ENCODE measurements around the gene TMEM212.

Gene TMEM212

DNA sequence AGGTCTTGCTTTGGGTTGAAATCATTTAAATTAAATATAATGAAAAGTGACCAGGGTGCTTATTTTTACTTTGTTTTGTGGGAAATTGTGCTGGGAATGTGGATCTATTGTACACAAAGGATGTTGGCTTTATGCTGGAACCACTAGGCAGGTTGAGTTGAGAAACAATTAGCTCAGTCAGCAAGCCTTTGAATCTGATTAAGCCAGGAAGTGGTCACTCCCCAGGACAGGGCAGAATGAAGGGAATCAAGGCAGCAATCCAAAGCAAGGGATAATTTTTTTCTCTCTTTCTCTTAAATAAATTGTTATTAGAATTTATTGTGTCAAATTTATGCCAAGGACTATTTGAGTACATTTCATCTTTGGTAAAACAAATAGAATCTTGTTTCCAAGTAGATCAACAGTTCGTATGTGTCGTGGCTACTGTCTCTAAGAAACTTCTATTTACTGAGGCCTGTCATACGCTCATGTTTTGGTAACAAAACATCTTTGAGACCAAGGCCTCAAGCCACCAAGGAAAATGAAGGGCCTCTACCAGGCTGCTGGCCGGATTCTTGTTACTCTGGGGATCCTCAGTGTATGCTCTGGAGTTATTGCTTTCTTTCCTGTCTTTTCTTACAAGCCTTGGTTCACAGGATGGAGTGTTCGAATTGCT is at the start of gene TMEM212:
TSS of gene TMEM212 (plus strand) at position 486 of the 655 bp plus-strand sequence. CDS start at position 521, 35 bp downstream.
- TF ChIP-seq, protein P1, sequence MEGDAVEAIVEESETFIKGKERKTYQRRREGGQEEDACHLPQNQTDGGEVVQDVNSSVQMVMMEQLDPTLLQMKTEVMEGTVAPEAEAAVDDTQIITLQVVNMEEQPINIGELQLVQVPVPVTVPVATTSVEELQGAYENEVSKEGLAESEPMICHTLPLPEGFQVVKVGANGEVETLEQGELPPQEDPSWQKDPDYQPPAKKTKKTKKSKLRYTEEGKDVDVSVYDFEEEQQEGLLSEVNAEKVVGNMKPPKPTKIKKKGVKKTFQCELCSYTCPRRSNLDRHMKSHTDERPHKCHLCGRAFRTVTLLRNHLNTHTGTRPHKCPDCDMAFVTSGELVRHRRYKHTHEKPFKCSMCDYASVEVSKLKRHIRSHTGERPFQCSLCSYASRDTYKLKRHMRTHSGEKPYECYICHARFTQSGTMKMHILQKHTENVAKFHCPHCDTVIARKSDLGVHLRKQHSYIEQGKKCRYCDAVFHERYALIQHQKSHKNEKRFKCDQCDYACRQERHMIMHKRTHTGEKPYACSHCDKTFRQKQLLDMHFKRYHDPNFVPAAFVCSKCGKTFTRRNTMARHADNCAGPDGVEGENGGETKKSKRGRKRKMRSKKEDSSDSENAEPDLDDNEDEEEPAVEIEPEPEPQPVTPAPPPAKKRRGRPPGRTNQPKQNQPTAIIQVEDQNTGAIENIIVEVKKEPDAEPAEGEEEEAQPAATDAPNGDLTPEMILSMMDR (IDR thresholded peaks at IDR 0.05; ENCODE audit: low read length, missing control alignments), result no peak
- peak; percentile 80 for DNase-seq (ENCODE audit: low read depth)
- no peak within 1 kb of the TSS for H3K4me3 ChIP-seq (replicated peaks; ENCODE audit: low read depth, low read length)

DNA sequence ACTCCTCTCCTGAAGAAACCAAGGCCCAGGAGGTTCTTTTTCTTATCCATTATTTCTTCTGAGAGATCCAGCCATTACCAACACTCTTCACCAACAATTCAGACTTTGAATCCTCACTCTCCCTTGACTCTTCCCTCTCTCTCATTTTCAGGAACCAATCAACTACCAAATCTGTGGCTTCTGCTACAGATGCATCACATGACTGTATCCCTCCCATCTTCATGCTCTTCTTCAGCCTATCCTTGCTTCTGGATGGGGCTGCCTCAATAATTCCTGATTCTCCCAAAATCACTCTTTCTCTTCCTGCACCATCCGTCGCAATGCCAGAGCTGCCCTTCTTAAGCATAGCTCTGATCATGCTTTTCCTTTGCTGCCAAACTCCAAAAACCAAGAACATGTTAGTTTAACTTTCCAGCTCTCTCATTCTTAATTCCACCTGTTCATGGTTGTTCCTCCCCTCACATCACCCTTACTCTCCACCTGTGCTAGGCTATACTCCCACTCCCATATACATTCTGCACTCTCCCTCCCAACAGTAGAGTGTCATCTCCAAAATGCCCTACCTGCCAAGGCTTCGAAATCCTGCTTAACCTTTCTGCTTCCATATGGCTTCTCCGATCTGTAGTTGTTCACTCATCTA is 46.4 kb upstream of the TMEM212 start:
- no peak overlapping the region for H3K4me3 ChIP-seq (replicated peaks; ENCODE audit: low read depth, low read length)
- no peak for DNase-seq (ENCODE audit: low read depth)
- TF ChIP-seq, protein P1 (IDR thresholded peaks at IDR 0.05; ENCODE audit: low read length, missing control alignments), result no peak

DNA sequence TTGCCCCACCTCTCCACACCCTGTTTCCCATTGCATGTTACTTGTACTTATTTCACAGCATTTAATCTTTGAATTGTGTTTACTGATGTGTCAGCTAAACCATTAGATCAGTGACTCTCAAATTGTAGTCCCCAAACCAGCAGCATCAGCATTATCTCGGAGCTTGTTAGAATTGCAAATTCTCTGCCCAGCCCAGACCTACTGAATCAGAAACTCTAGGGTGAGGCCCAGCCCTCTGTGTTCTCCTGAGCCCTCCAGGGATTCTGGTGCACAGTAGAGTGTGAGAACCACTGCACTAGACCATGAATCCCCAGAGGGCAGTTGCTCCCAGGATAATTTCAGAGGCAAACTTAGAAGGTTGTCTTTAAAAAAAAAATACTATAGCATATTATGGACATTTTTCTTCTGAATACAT is 45.9 kb upstream of the TMEM212 start:
- no peak for DNase-seq (ENCODE audit: low read depth)
- TF ChIP-seq, protein P1 (IDR thresholded peaks at IDR 0.05; ENCODE audit: low read length, missing control alignments), result no peak
- no peak overlapping the region for H3K4me3 ChIP-seq (replicated peaks; ENCODE audit: low read depth, low read length)

DNA sequence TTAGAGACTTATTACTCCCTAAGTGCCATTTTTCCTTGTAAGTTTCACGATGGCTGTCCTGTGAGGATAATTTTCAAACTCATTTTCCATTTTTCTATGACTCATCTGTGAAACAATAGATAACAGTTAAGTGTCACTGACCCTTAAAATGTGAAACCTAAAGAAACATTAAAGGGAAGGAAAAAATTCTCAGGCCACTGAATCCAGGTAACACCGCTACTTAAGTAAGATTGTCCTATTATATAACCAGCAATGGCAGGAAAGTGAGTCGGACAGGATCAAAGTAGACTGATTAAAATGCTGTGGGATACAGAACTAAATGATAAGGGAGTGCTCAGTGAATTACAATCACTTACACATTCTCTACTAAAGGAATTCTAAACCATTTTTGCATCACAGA is 45.3 kb upstream of the TMEM212 start:
- no peak overlapping the region for H3K4me3 ChIP-seq (replicated peaks; ENCODE audit: low read depth, low read length)
- TF ChIP-seq, protein P1 (IDR thresholded peaks at IDR 0.05; ENCODE audit: low read length, missing control alignments), result no peak
- no peak for DNase-seq (ENCODE audit: low read depth)

DNA sequence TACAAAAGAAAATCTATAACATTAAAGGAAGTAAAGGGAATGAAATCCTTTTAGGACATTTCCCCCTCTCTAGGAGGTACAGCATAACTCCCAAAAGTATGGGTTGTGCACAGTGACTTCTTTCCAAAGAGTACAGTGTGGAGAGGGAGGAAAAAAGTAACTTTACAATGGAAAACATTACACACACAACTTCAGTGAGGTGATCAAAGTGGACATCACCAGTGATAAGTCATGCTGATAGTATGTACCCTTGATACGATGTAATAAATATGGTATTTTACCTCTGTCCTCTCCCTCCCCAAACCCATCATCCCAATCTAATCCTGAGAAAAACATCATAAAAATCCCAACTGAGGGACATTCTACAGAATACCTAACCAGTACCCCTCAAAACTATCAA is 43.6 kb upstream of the TMEM212 start:
- no peak for DNase-seq (ENCODE audit: low read depth)
- no peak overlapping the region for H3K4me3 ChIP-seq (replicated peaks; ENCODE audit: low read depth, low read length)
- TF ChIP-seq, protein P1 (IDR thresholded peaks at IDR 0.05; ENCODE audit: low read length, missing control alignments), result no peak

DNA sequence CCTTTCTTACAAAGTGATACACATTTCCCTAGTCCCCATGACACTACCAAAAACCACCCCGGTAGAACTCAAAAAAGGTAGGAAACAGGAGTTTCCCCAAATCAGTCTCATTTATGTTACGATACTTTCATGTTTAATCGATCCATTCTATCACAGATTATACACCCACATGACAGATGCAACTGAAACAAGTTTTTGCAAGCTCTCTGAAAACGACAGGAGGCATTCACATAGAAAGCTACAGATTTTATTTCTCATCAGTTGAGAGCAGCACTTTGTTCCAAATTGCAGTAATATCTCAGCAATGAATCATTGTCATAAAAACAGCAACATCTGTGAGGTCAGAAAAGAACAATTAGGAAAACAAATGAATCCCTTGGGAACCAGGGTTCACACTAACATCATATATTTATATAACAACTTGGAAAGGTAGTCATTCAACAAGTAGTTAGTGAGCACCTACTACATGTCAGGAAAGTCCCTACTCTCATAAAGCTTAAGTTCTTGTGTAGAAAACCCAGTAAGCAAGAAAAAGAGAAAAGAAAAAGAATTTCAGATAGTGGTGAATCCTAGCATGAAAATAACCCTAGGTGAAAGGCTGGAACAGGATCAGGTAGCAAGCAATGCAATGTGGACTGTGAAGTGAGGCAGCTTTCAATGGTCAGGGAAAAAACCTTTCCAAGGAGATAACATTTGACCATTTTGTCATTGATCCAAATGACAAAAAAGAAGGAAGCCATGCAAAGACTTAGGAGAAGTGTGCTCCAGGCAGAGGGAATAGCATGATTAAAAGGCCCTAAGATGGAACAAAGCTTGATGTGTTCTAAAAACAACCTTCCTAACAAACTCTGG is 41.2 kb upstream of the TMEM212 start:
- no peak overlapping the region for H3K4me3 ChIP-seq (replicated peaks; ENCODE audit: low read depth, low read length)
- TF ChIP-seq, protein P1 (IDR thresholded peaks at IDR 0.05; ENCODE audit: low read length, missing control alignments), result no peak
- DNase-seq (ENCODE audit: low read depth), result peak; percentile 96

All from fibroblast of pulmonary artery (primary cell).